K562 (cell line): ENCODE data around the gene CNTN5. TPM values are rescaled to one million over a fixed set of nuclear protein-coding genes. Genes with fewer than 3 reads are reported as not detected.

Experiments
- ATAC-seq: fragments of 200-7000 bp; cut with Tn5 transposase; 3 replicates; pipeline ENCODE4 v1.9.1; 2020; ENCODE audit warnings: moderate library complexity
- BruUV-seq: library from RNA; stranded (reverse); fragments of 400-500 nt; replicated peaks from 2 replicates; lab custom pipeline; 2021; lab: Mats Ljungman, UMichigan
- CTCF ChIA-PET: fragments of 300-600 bp; formaldehyde crosslinking; extraction: SDS; loops from one replicate; lab custom pipeline; 2021; ENCODE audit warnings: low intra/inter-chr PET ratio; lab: Yijun Ruan, JAX
- POLR2A ChIA-PET: fragments of 300-600, 350-650 bp; sonication (Branson Sonifier 250); formaldehyde crosslinking; extraction: SDS; loops from one replicate; lab custom pipeline; 2021; ENCODE audit warnings: antibody characterized with exemption, inconsistent platforms; lab: Yijun Ruan, JAX
- DNase-seq, 4 experiments: peaks; one replicate each; pipeline versions ENCODE4 v3.0.0 to v3.0.0-alpha.2; 2011 to 2018; ENCODE audit warnings: low spot score in 3 of 4, mixed read lengths in 3 of 4; ENCODE audit errors: extremely low read depth in 1 of 4
- FAIRE-seq: peaks from 2 replicates; lab custom pipeline; 2011; peaks lifted over from hg19 to GRCh38; lab: Jason Lieb, UNC
- H2AFZ ChIP-seq: 2 replicates; pipeline ENCODE4 v1.6.0; 2011; ENCODE audit warnings: low read depth, low read length, control low read depth, inconsistent platforms
- H3K27ac ChIP-seq: fragments of 200-600 bp; 3 replicates; pipeline ENCODE4 v1.8.0; 2011; ENCODE audit warnings: low read depth, mild to moderate bottlenecking, control low read depth, inconsistent platforms, low read length, moderate library complexity, mixed read lengths; ENCODE audit errors: extremely low read depth
- H3K27me3 ChIP-seq, 2 experiments: fragments of 300-600 bp in 1 of 2; 2 replicates in 1 of 2; 3 replicates in 1 of 2; pipeline versions ENCODE4 v1.6.0 to v1.8.0; 2011; ENCODE audit warnings: inconsistent platforms in 2 of 2, low read length in 2 of 2, mild to moderate bottlenecking in 1 of 2, mixed read lengths in 1 of 2, moderate library complexity in 1 of 2; ENCODE audit not compliant: control insufficient read depth in 2 of 2, insufficient read depth in 2 of 2
- H3K36me3 ChIP-seq: fragments of 300-600 bp; 3 replicates; pipeline ENCODE4 v1.8.0; 2011; ENCODE audit warnings: mild to moderate bottlenecking, low read length, inconsistent platforms; ENCODE audit not compliant: control insufficient read depth, insufficient read depth
- H3K4me1 ChIP-seq, 2 experiments: fragments of 200-600 bp in 1 of 2; replicated peaks in 1 of 2; 2 replicates in 1 of 2; 3 replicates in 1 of 2; pipeline versions ENCODE4 v1.5.1 to v1.8.0; 2011; ENCODE audit warnings: inconsistent platforms in 2 of 2, low read length in 2 of 2, mild to moderate bottlenecking in 1 of 2, mixed read lengths in 1 of 2, moderate library complexity in 1 of 2; ENCODE audit not compliant: control insufficient read depth in 2 of 2, insufficient read depth in 2 of 2
- H3K4me2 ChIP-seq: 2 replicates; pipeline ENCODE4 v1.6.1; 2011; ENCODE audit warnings: low read length, control low read depth, inconsistent platforms, mixed read lengths; ENCODE audit not compliant: insufficient read depth
- H3K4me3 ChIP-seq: fragments of 200-600 bp; sonication (generic), shearing (Covaris generic); 2 replicates; pipeline ENCODE4 v1.5.1; 2016; ENCODE audit warnings: control low read depth, inconsistent platforms
- H3K79me2 ChIP-seq: fragments of 200-600 bp; 3 replicates; pipeline ENCODE4 v1.8.0; 2011; ENCODE audit warnings: low read length, inconsistent platforms; ENCODE audit not compliant: control insufficient read depth, insufficient read depth
- H3K9ac ChIP-seq, 2 experiments: 2 replicates each; pipeline versions ENCODE4 v1.6.0 to v1.6.1; 2011; ENCODE audit warnings: low read depth in 2 of 2, low read length in 2 of 2, control low read depth in 1 of 2, inconsistent platforms in 1 of 2, mild to moderate bottlenecking in 1 of 2, mixed read lengths in 1 of 2; ENCODE audit not compliant: insufficient read depth in 1 of 2
- H3K9me1 ChIP-seq: one replicate; pipeline ENCODE4 v1.6.0; 2011; ENCODE audit warnings: inconsistent platforms, mild to moderate bottlenecking, low read length, moderate library complexity; ENCODE audit not compliant: control insufficient read depth, insufficient read depth
- H3K9me3 ChIP-seq: replicated peaks from 2 replicates; pipeline ENCODE4 v1.5.1; 2011; ENCODE audit warnings: low read depth, low read length, inconsistent platforms; ENCODE audit not compliant: control insufficient read depth, insufficient read depth
- H4K20me1 ChIP-seq: replicated peaks from 2 replicates; pipeline ENCODE4 v1.6.1; 2011; ENCODE audit warnings: low read length, inconsistent platforms, mixed read lengths; ENCODE audit not compliant: control insufficient read depth, insufficient read depth
- DDX20 ChIP-seq: fragments of 450-650 bp; IDR thresholded peaks from 2 replicates; pipeline ENCODE4 v1.6.1; 2016; ENCODE audit warnings: missing genetic modification characterization, low read depth, mild to moderate bottlenecking, missing compliant biosample characterization, moderate library complexity
- NR4A1 ChIP-seq, 2 experiments: fragments of 250-450 bp in 1 of 2; fragments of 450-650 bp in 1 of 2; sonication (Bioruptor Pico) in 1 of 2; IDR thresholded peaks; 2 replicates each; pipeline versions ENCODE4 v1.4.0 to v1.6.1; 2016 to 2020; ENCODE audit warnings: mild to moderate bottlenecking in 2 of 2, missing compliant biosample characterization in 1 of 2, missing genetic modification characterization in 1 of 2, moderate library complexity in 1 of 2
- SMARCC2 ChIP-seq: fragments of 450-650 bp; IDR thresholded peaks from 2 replicates; pipeline ENCODE4 v1.6.1; 2017; ENCODE audit warnings: antibody characterized with exemption, moderate library complexity, mild to moderate bottlenecking, low read depth
- WGBS: fragments of 100-300 bp; shearing (Covaris generic); methylation state at CpG from one replicate; pipeline ENCODE4 v1.1.6; 2016; ENCODE audit warnings: low coverage, mixed read lengths; ENCODE audit not compliant: insufficient coverage; ENCODE audit errors: missing lambda C conversion rate; 5-methylcytosine and 5-hydroxymethylcytosine counted together
- in situ Hi-C: fragments of 300-500 bp; cut with MboI; formaldehyde crosslinking; loops from 4 replicates; pipeline ENCODE4 v1.15.0; 2018; ENCODE audit warnings: inconsistent platforms, mixed read lengths
- intact Hi-C: fragments of 100-400 bp; cut with micrococcal nuclease; formaldehyde crosslinking; loops from 2 replicates; pipeline ENCODE4 v1.14.2; 2022
- polyA plus RNA-seq, 8 experiments: library from polyadenylated mRNA; depleted of rRNA in 4 of 8; stranded (reverse) in 5 of 8; unstranded in 3 of 8; fragments of >200 nt; fragmentation: Nextera tagmentation in 2 of 8; fragmentation: Illumina TruSeq in 1 of 8; extraction: Ambion mirVana in 2 of 8; extraction: Trizol in 1 of 8; gene quantifications; 2 replicates each; pipeline versions ENCODE4 v1.2.1 to v1.2.3, GENCODE V29; 2011 to 2014; ENCODE audit warnings: inconsistent platforms in 1 of 8, missing spikeins in 1 of 8
- total RNA-seq, 7 experiments: library from RNA; depleted of rRNA in 6 of 7; stranded (reverse); fragments of >200 nt in 6 of 7; fragmentation: Illumina TruSeq in 2 of 7; extraction: Trizol in 2 of 7; gene quantifications; 2 replicates each; pipeline versions ENCODE4 v1.2.1 to v1.2.3, GENCODE V29; 2011 to 2021; ENCODE audit warnings: low replicate concordance in 1 of 7
- TF ChIP-seq, protein P1 (sequence below), 2 experiments: fragments of 450-650 bp; IDR thresholded peaks; 2 replicates each; pipeline ENCODE4 v1.6.1; 2018; ENCODE audit warnings: mild to moderate bottlenecking in 2 of 2, low read depth in 1 of 2; ENCODE audit not compliant: partially characterized antibody in 2 of 2

Gene CNTN5
- total and polyA plus RNA-seq, 9 of the 15 experiments (the other 6 are each of a cell fraction or from before 2014, with no cell fraction given): 0.03 TPM; not detected in 8

- FAIRE-seq (no peak), DNase-seq (no peak), ATAC-seq (no peak)
- no peak overlapping the region for H3K27ac ChIP-seq
- no peak overlapping the region for H2AFZ ChIP-seq
- H3K4me2 ChIP-seq: no peak overlapping the region
- no peaks in the 10 kb centered on the region for H3K9me1 ChIP-seq
- intact Hi-C loops (no loop called here), in situ Hi-C loops (no loop called here)
- no peaks in the 10 kb centered on the region for H3K4me1 ChIP-seq
- TF ChIP-seq DDX20 (tag): no peak
- TF ChIP-seq SMARCC2: no peak
- TF ChIP-seq, protein P1, sequence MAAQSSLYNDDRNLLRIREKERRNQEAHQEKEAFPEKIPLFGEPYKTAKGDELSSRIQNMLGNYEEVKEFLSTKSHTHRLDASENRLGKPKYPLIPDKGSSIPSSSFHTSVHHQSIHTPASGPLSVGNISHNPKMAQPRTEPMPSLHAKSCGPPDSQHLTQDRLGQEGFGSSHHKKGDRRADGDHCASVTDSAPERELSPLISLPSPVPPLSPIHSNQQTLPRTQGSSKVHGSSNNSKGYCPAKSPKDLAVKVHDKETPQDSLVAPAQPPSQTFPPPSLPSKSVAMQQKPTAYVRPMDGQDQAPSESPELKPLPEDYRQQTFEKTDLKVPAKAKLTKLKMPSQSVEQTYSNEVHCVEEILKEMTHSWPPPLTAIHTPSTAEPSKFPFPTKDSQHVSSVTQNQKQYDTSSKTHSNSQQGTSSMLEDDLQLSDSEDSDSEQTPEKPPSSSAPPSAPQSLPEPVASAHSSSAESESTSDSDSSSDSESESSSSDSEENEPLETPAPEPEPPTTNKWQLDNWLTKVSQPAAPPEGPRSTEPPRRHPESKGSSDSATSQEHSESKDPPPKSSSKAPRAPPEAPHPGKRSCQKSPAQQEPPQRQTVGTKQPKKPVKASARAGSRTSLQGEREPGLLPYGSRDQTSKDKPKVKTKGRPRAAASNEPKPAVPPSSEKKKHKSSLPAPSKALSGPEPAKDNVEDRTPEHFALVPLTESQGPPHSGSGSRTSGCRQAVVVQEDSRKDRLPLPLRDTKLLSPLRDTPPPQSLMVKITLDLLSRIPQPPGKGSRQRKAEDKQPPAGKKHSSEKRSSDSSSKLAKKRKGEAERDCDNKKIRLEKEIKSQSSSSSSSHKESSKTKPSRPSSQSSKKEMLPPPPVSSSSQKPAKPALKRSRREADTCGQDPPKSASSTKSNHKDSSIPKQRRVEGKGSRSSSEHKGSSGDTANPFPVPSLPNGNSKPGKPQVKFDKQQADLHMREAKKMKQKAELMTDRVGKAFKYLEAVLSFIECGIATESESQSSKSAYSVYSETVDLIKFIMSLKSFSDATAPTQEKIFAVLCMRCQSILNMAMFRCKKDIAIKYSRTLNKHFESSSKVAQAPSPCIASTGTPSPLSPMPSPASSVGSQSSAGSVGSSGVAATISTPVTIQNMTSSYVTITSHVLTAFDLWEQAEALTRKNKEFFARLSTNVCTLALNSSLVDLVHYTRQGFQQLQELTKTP (IDR thresholded peaks at IDR 0.05; ENCODE audit: low read depth in 1 of 2, partially characterized antibody in 2 of 2): no peak
- no peak for TF ChIP-seq NR4A1 (CRISPR knock-in tag; IDR thresholded peaks at IDR 0.05)
- TF ChIP-seq NR4A1 (tag; IDR thresholded peaks at IDR 0.05): no peak
- H3K79me2 ChIP-seq: no peaks in the 10 kb centered on the region
- no peak overlapping the region for H3K9ac ChIP-seq
- 0% methylated on average over 7 of the region's 8 CpGs for whole genome bisulfite sequencing
- no peaks in the 10 kb centered on the region for H3K27me3 ChIP-seq
- ChIA-PET POLR2A (no interaction called here), CTCF (no interaction called here)
- BruUV-seq: no TSS peak
- H4K20me1 ChIP-seq: no peaks in the 10 kb centered on the region
- 0 out of 2 replicates have a peak, but pooled peaks cover 2% of the 10 kb centered on the region for H3K9me3 ChIP-seq
- H3K4me3 ChIP-seq: no peak overlapping the region
- H3K36me3 ChIP-seq: no peaks in the 10 kb centered on the region
Observed at GRCh38 chr11:99069856-99070444, 49.2 kb downstream of the CNTN5 start.
